Stimulated activated CD4-positive, alpha-beta T cell treated with anti-CD3 and anti-CD28 coated beads, Interleukin-12 subunit alpha, Interleukin-12 subunit beta, amount 100 ng/mL, for 4 hours (primary cell): ENCODE results near the gene FSTL4.

ENCODE experiments used
- DNase-seq: peaks from one replicate; pipeline ENCODE4 v3.0.0-alpha.2; 2020

The FSTL4 gene

DNA sequence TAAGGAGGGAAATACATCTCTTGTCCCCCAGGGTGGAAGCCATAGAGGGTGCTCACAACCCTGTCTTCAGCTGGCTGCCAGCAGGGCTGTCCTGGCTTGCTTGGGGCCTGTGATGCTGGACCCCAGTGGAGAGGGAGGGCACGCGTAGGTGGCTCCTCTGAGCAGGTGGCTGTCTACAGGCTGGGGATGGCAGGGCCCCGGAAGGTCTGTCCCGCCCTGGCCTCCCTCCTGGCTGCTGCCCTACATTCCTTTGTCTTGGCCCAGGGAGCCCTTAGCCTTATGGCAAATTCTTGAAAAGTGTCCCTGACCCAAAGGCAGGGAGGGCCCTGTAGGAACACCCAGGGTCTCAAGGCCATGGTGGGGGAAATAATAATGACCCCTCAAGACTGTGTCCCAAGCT lies 336.2 kb downstream of the FSTL4 start:
- DNase-seq: no peak

DNA sequence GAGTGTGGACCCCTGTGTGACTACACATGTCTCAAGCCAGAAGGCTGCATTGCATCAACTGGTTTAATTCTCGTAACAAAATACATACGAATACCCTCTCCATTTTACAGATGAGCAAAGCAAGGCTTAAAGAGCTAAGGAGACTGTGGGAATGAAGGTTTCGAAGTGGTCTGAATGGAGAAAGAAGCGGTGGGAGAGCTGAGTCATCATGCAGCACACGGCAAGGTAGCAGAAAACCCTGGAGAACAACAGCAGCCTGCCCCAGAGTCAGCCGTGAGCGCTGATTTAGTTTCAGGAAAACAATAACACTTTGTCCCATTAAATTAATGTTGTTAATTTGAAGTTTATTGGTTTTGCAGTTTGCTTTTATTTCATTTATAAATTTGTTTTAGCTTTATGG lies 336.7 kb downstream of the FSTL4 start:
- DNase-seq: no peak

DNA sequence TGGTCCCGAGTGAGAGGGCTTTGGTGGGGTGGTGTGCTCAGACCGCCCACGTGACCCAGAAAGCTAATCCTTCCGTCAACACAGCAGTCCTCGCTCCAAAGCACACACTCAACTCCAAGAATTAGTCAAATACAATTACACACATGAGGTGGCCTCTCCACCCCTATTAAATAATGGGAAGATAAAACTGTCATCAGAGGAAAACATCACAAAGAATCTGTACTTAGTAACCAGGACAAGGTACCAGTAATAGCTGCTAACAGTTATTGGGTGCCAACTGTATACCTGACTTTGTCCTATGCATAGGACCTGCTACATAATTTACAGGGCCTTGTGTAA lies 337.8 kb downstream of the FSTL4 start:
- DNase-seq: no peak

DNA sequence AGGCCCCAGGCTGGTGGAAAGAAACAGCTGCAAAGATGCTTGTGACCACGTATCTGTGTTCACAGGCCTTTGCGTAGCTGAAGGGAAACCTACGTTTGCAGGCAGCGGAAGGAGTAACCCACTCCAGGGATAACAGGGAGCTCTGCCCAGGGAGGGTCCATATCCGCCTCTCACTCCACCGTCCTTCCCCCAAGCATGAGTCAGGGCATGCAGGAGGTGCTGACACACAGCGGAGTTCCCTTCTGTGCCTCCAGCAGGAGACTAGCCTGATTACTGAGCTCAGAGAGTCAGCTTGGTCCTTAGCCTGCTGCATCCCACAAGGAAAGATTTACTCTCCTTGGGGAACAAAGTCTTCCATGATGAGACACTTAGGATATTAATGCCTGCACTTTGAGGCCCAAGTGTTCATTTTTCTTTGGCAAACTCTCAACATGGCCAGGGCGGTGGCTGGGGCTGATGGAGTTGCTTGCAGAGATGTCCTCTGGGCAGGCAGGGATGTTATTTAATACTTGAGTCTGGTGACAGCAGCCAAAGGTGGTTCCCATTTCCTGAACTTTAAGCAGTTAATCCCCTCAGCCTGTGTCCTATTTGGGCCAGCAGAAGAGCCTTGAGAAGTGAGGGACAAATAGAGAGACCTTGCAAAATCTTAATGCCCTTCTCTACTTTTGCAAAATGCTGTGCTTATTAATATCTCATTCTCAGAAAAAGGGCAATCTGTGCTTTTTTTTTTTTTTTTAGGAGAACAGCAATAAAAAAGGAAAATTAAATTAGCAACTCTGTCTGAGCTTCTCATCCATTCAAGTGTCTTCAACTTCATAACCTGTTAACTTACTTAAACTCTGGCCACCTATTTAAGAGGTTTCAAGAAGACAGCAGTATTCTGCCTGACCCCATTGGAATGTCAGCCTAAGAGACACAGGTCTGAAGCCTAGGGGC lies 338.4 kb downstream of the FSTL4 start:
- no peak for DNase-seq

DNA sequence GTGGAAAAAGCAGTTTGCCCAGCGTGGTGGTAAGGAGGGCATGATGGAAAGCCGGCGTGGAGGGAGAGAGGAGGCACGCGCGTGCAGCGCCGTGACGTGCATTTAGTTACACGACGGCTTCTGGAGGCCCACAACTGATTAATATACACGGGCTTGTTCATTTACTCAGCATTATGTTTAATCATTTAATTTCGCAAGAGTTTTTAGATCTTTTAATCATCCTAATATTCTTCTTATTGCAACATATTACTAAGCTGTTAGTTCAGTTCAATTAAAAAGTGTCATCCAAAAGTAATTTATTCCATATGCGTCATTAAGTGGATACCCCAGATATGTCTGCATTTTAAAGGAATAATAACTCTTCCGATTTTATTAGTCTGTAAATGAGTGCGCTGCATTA lies 340.0 kb downstream of the FSTL4 start:
- no peak for DNase-seq

DNA sequence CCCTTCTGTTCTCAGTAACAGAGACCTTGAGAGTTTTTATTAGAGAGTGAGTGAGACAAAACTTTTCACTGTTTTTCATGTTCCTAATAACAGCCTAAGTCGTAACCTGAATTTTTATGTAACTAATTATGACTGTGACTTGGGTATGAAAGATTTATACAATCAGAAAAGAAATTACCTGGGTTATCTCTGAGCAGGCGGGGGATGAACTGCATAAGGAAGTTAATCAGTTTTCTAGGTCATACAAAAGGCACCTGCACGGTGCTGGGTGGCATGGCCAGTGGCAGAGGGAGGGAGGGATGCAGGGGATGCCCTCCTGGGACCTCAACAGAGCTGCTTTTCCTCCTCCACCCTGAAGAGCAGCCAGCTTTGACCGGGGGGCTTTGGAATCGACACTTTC lies 340.7 kb downstream of the FSTL4 start:
- DNase-seq: no peak

DNA sequence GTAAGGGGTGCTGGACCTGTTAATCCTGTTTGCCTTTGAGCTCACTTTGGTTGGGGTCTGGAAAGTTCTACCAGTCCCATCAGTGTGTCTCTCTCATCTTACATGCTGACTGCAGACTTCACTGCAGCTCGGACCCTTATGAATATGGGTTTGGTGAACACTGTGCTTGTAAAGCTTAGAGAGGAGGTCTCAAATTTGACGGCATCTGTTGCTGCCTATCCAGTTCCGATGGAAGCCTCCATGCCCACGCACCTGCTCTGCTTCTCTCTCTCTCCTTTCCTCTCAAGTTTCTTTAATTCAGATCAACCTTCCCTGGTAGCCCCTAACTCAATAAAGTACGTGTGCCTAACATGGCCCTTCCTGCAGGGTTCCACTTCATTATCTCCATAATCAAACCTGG lies 342.6 kb downstream of the FSTL4 start:
- DNase-seq: no peak

DNA sequence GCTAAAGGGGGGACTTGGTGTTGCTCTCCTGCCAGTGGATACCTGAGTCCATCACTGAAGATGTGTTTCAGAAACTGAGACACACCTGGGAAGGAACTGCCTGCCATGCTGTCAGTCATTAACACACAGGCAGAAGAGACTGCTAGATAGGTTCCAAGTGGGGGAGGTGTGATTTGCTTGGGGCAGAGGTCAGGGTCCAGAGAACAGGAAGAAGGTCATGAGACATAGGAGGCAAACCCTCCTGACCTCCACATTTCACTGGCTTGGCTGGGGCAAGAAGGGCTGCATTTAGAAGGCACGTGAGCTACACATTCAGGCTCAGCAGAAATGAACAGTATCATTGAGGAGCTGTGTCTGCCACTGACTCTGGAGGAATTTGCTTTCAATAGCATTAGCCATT lies 344.7 kb downstream of the FSTL4 start:
- no peak for DNase-seq

DNA sequence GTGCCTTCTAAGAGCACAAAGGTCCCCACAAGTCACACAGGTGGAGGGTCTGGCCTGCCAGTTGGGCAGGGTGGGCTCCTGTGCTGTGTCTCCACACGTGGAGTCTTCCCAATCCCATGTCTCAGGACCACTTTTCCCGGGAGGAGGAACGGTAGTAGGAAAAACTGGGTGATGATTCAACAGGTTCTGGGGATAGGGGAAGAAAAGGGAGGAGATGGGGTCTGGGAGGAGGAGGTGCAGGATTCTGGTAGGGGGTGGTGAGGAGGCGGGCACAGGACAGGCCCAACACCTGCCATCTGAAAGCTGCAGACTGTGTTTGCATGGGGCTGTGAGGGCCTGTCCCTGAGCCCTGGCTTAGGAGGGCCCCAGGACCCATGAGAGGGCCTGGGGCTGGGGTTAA lies 345.4 kb downstream of the FSTL4 start:
- no peak for DNase-seq

DNA sequence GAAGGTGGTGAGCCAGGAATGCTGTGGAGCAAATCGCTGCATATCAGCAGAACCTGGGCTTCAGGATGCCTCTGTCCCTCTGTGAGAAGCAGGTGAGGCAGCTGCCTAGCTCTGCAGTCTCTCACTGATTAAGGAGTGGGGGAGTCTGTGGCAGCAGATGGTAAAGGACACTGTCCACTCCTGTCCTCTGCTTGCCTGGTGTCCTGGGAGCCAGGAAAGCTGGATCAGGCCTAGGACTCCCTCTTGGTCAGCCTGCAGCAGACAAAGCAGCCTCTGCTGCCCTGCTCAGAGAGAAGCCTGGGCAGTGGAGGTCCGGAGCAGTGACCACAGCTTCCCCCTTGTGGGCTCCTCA lies 345.8 kb downstream of the FSTL4 start:
- no peak for DNase-seq

DNA sequence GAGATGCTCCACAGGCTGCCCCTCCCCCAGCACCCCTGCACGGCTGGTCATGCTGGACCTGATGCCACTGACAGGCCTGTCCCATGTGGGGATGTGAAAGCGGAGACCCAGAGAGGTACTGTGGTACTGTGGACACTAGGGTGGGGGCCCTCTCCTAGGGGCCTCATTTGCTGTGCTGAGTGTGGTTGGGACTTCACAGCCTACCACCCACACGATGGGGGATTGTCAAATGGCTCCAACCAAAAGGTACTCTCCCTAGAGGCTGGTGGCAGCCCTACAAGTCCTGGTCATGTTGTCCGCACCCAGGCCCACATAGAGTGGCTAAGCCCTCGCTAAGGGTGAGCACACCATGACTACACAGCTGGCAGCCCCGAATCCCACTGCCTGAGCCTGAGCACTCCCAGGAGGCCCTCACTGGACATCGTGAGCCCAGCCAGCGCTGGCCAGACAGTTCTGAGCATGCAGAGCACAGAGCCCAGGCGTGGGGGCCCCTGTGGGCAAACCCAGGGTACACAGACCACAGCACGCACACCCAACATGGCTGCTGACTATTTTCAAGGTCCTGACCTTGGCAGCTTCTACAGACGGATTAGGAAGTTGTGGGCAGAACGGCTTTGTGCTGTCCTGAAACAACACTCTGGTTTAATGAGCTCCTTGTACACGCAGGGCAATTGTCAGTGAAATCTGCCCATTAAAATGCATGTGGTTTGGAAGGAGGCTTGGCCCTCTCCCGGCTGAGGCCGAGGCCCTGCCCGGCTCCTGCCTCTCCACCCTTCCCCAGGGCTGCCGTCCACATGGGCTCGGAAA lies 346.4 kb downstream of the FSTL4 start:
- no peak for DNase-seq

DNA sequence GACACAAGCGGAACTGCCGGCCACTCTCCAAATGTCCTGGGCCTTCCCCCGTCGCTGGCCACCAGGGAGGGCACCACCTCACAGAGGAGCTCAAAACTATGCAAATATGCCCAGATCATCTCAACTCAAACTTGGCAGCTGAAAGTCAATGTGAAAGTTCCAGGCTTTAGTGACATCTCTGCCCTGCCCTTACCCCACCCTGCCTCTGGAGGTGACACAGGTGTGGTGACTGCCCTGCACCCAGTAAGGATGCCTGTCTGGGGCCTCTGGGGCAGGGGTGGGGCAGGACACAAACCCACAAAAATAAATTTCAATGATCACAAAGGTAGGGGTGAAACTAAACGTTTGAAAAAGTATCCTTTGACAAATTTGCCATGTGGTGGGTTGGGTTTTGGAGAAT lies 347.1 kb downstream of the FSTL4 start:
- no peak for DNase-seq

DNA sequence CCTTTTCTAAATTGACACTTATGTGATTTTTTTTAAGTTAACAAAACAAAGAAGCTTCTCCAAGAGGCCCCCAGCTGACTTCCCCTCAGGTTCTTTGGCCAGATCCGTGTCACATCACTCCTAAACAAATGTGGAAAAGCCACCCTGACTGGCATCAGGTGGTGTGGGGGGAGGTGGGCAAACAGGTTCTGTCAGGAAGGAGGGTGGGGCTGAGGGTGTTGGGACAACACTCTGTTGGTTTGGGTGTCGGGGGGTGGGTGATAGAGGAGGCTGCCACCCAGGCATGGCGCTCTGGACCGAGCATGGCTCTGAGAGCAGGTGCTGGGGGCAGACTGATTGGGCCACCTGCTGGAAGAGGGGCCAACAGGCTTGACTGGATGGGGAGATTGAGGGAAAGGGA lies 349.7 kb downstream of the FSTL4 start:
- no peak for DNase-seq

DNA sequence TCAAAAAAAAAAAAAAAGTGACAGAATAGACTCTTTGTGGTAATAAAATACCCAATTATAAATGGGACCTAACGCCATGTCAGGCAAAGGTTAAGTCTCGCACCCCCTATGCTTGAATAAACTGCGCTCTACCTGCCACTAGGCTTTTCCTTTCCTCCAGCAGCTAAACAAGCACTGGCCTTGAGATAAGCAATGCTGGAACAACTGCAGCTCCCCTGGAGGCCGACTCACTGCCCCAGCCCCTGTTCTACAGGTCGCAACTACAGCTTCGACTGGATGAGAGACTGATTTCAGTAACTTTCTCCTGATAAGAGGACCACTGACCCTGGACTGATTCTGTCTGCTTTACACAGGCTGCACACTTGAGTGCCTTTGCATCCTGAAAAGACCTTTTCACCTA lies 350.3 kb downstream of the FSTL4 start:
- no peak for DNase-seq

DNA sequence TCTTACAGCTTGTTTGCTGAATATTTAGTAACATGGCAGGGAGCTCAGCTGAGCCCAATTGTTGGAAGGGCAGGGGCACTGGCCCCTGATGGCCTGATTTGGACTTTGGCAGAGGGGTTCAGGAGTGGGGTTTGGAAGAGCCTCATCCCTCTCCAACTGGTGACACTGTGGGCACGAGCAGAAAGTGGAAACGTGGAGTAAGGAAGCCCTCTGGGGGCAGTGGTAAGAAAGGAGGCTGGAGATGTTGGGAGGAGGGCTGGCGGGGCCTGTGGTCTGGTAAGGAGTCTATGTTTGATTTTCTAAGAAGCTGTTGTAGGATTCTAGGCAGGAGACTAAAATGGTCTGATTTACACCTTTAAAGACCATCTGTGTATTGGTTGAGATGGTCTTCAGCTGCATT lies 351.6 kb downstream of the FSTL4 start:
- no peak for DNase-seq

DNA sequence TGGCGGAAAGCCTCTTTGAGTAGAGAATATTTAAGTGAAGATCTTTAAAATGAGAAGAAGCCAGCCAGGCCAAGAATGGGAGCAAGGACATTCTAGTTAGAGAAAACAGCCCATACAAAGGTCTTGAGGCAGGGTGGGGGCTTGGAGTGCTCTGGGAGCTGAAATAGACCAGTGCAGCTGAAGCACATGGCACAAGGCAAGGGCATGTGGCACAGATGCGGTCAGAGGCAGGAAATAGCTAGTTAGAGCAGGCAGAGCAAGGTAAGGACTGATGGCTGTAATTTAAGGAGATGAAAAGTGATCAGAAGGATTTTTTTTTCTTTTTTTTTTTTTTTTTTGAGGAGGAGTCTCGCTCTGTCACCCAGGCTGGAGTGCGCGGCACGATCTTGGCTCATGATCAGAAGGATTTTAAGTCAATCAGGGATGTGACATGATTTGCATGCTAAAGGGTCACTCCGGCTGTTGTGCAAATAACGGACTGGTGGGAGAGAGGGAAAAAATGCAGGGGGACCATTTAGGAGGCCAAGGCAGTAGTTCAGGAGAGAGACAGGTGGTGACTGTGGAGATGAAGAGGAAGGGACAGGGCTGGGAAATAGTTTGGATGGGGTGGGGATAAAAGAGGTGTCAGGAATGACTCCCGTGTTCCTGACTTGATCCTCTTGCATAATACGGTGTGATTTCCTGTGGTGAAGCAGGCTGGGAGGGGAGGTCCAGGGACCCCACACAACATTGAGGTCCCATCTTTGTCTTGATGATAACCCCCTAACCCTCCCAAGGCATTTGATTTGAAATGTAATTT lies 352.9 kb downstream of the FSTL4 start:
- no peak for DNase-seq

DNA sequence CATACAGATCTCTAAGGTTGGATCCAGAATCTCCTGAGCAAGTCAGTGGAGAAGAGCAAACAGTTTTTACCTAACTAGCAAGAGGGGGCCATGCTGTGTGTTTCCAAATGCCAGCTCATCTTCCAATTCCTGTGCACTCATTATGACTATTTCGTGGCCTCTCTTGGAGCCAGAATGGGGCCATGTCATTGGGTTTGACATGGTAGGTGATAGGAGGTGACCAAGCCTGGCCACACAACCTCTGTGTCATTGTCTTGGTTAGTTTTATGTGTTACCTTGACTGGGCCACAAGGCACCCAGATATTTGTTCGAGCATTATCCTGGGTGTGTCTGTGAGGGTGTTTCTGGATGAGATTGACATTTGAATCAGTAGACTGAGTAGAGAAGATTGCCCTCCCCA lies 354.4 kb downstream of the FSTL4 start:
- DNase-seq: no peak

DNA sequence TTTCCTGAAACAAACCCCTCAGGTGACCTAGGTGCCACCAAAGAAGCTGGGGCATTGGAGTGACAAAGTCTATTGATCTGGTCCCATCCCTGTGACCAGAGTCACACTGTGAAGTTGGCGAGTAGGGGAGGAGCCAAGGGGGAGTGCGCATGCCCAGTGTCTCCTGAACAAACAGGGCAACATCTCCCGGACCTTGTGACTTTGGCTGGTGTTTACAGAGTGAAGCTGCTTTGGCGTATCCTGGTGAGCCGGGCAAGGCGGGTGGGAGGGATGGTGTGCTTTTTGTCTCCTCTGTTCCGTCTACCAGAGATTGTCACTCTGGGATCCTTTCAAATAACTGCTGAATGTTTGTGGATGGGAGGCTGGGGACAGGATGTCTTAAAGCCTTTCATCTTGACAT lies 356.1 kb downstream of the FSTL4 start:
- DNase-seq: no peak

DNA sequence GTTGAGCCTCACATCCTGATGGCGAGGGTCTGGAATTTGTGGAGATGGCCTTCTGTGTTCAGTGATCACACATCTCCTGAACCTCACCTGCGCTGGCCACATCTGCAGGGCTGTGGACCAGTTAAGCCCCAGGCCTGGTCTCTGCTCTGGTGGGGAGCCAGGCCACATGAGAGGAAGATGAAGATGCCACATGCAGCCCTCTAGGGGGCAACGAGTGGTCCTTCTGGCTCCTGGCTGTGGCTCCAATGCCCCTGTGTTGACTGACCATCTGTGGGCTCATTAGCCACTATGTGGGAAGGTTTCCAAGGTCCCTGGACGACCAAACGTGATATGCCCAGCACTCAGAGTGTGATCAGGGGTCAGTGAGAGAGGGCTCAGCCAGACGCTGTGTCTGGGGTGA lies 357.5 kb downstream of the FSTL4 start:
- no peak for DNase-seq

DNA sequence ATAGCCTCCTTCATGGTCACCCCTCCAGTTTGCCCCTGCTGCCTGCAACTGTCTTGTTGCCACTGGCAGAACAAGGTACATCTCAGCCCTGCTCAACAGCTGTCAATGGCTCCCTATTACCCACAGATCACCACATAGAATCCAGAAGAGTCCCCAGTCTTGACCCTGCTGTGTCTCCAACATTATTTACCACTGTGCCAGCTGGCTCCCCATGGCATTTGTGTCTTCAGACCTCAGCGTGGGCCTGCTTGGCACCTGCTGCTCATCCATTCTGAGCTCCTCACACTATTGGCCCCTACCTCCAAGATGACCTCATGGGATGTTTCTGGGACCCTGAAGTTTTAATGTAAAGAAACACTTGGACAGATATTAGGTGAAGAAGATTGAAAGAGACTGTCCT lies 358.7 kb downstream of the FSTL4 start:
- no peak for DNase-seq

DNA sequence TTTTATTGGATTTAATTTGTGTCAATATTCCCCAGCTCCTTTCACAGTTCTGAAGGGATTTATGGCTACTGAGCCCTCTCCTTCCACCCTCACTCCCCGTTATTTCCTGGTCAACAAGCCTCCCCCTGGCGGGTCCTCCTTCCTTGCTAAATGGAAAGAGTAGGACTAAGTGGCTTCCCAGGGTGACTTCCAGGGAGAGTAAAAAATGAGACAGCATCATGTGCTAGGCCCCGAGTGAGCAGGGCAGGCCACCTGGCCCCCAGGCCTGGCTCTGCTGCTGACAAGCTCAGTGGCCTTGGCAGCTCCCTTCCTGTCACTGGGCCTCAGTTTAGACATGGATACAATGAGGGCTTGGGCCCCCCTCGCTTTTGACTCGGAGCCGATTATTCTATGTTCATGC lies 359.3 kb downstream of the FSTL4 start:
- DNase-seq: no peak

DNA sequence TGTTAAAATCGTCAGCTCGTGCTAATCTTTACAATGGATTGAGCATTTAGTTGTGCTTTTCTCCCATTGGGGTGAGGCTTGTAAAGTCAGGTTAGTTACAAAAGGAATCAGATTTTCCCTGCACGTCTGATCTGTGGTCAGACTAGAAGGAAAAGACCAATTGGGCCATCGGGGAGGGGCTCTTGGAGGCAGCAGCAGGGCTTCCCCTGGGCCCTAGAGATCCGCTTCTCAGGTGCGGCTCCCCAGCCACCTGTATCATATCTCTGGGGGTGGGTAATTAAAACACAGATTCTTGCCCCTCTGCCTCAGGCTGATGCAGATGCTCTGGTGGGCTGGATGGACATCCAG lies 360.2 kb downstream of the FSTL4 start:
- no peak for DNase-seq

DNA sequence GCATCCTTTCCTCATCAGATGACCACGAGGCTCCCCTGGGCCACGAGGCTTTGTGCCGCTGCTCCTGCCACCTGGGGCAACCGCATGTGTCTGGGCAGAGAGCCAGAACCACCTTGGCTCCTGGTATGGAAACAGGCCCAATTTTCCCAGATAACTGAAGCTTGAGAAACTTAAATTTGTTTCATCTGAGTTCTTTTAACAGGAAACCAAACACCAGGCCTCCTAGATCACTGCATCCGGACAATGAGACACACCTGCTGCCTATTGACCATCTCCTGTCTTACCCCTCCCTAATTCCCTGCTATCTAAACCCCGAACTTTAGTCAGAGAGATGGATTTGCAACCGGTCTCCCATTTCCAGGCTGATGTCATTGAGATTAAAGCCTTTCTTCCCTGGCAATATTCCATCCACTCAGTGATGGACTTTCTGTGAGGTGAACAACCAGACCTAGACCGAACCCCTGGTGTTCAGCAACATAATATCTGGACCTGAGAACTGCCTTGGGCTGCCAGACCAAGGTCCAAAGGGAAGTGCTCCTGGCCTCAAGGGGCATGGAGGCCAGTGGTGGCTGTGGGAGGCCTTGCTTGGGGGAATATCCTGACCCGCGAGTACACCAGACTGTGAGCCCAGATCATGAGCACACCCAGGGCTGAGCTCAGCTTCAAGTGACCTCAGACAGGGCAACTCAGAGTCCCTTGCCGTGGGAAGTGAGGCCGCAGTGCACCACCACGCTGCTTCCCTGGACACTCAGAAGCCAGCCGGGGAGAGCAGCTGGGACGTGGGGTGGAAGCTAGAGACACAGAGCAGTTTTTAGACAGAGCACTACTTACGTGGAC lies 360.8 kb downstream of the FSTL4 start:
- DNase-seq: no peak
